Vagina (tissue), 2 donors: ENCODE data around the gene PHLDA3. TPM values are rescaled to one million over a fixed set of nuclear protein-coding genes. Genes with fewer than 3 reads are reported as not detected.

Experiments
- DNase-seq, 2 donors: peaks; one replicate each; pipeline ENCODE4 v3.0.0-alpha.2; 2017; ENCODE audit errors: extremely low spot score in 2 of 2
- H3K27ac ChIP-seq: fragments of 200-600 bp; sonication (generic); one replicate; pipeline ENCODE4 v1.5.1; 2019
- H3K27me3 ChIP-seq: fragments of 200-600 bp; sonication (generic); one replicate; pipeline ENCODE4 v1.5.1; 2019
- H3K36me3 ChIP-seq, 2 donors: fragments of 200-600 bp; sonication (generic); one replicate each; pipeline ENCODE4 v1.5.1; 2017 to 2019
- H3K4me1 ChIP-seq: fragments of 200-600 bp; sonication (generic); one replicate; pipeline ENCODE4 v1.5.1; 2019
- H3K4me3 ChIP-seq, 2 donors: fragments of 200-600 bp; sonication (generic); 1 replicate in 1 of 2; 2 replicates in 1 of 2; pipeline ENCODE4 v1.5.1; 2016 to 2019
- H3K9me3 ChIP-seq: fragments of 200-600 bp; sonication (generic); one replicate; pipeline ENCODE4 v1.5.1; 2019
- CTCF ChIP-seq, 3 experiments: fragments of 450-650 bp in 2 of 3; fragments of 200-600 bp in 1 of 3; sonication (generic) in 1 of 3; IDR thresholded peaks; one replicate each; pipeline ENCODE4 v1.5.1; 2017 to 2019; ENCODE audit warnings: antibody characterized with exemption in 3 of 3, mild to moderate bottlenecking in 2 of 3, moderate library complexity in 2 of 3
- POLR2A ChIP-seq, 2 donors: fragments of 450-650 bp; IDR thresholded peaks; one replicate each; pipeline ENCODE4 v1.6.1; 2017; ENCODE audit warnings: antibody characterized with exemption in 2 of 2, mild to moderate bottlenecking in 2 of 2, moderate library complexity in 2 of 2
- POLR2AphosphoS5 ChIP-seq, 2 donors: sonication (generic); formaldehyde crosslinking; IDR thresholded peaks; one replicate each; pipeline ENCODE4 v1.9.0; 2017; ENCODE audit warnings: antibody characterized with exemption in 2 of 2, mild to moderate bottlenecking in 2 of 2, low read depth in 1 of 2; ENCODE audit not compliant: insufficient read depth in 1 of 2
- intact Hi-C: fragments of 100-400 bp; cut with DNase I; formaldehyde crosslinking; loops from one replicate; pipeline ENCODE4 v1.15.1; 2023
- total RNA-seq: library from RNA; depleted of rRNA; stranded (reverse); fragments of >200 nt; gene quantifications from one replicate; pipeline ENCODE4 v1.2.3, GENCODE V29; 2016

The PHLDA3 gene
- total RNA-seq, 1 donor from 2014 or later, result 80.5 TPM

- H3K4me1 ChIP-seq, result peaks cover 90% of the 10 kb centered on the region
- H3K27ac ChIP-seq, result peak overlapping the region; percentile 93
- intact Hi-C loops, result no loop called here
- H3K27me3 ChIP-seq, result no peaks in the 10 kb centered on the region
- TF ChIP-seq CTCF (IDR thresholded peaks at IDR 0.05), result no peak
- no peak overlapping the region for H3K4me3 ChIP-seq
- no peak for DNase-seq
- no peaks in the 10 kb centered on the region for H3K9me3 ChIP-seq
- peaks cover 0 to 16% of the 10 kb centered on the region in 2 donors for H3K36me3 ChIP-seq
These were observed 23.0 kb upstream of the PHLDA3 start for GRCh38 chr1:201491896-201492511.

- intact Hi-C loops, result no loop called here
- Histone ChIP-seq H3K4me1 (peaks cover 77% of the 10 kb centered on the region), H3K36me3 (peaks cover 0 to 24% of the 10 kb centered on the region in 2 donors), H3K27me3 (no peaks in the 10 kb centered on the region), H3K9me3 (no peaks in the 10 kb centered on the region), H3K4me3 (no peak overlapping the region), H3K27ac (peak overlapping the region; percentile 93)
- no peak for TF ChIP-seq POLR2A (IDR thresholded peaks at IDR 0.05)
- TF ChIP-seq CTCF (IDR thresholded peaks at IDR 0.05), result no peak
- no peak for TF ChIP-seq POLR2AphosphoS5 (IDR thresholded peaks at IDR 0.05; ENCODE audit: insufficient read depth in 1 of 2, low read depth in 1 of 2)
- no peak for DNase-seq
These were observed 21.7 kb upstream of the PHLDA3 start for GRCh38 chr1:201490708-201491131.

- TF ChIP-seq CTCF (IDR thresholded peaks at IDR 0.05), result no peak
- TF ChIP-seq POLR2AphosphoS5 (IDR thresholded peaks at IDR 0.05; ENCODE audit: insufficient read depth in 1 of 2, low read depth in 1 of 2), result no peak
- TF ChIP-seq POLR2A (IDR thresholded peaks at IDR 0.05), result no peak
- intact Hi-C loops, result no loop called here
- Histone ChIP-seq H3K4me1 (peaks cover 72% of the 10 kb centered on the region), H3K27ac (peak overlapping the region; percentile 93), H3K9me3 (no peaks in the 10 kb centered on the region), H3K36me3 (peaks cover 0 to 30% of the 10 kb centered on the region in 2 donors), H3K27me3 (no peaks in the 10 kb centered on the region), H3K4me3 (no peak overlapping the region)
- no peak for DNase-seq
These were observed 20.8 kb upstream of the PHLDA3 start for GRCh38 chr1:201489643-201490261.

- no peaks in the 10 kb centered on the region for H3K9me3 ChIP-seq
- H3K36me3 ChIP-seq, result peaks cover 0 to 37% of the 10 kb centered on the region in 2 donors
- TF ChIP-seq CTCF (IDR thresholded peaks at IDR 0.05), result no peak
- peak in 1 of 2 donors; percentile 66 for TF ChIP-seq POLR2AphosphoS5 (IDR thresholded peaks at IDR 0.05; ENCODE audit: insufficient read depth in 1 of 2, low read depth in 1 of 2)
- no peaks in the 10 kb centered on the region for H3K27me3 ChIP-seq
- peaks cover 64% of the 10 kb centered on the region for H3K4me1 ChIP-seq
- H3K27ac ChIP-seq, result peak overlapping the region; percentile 74
- no peak for DNase-seq
- intact Hi-C loops, result no loop called here
- peak overlapping the region in 1 of 2 donors; percentile 2 for H3K4me3 ChIP-seq
These were observed 20.0 kb upstream of the PHLDA3 start for GRCh38 chr1:201488830-201489589.
